ENCODE measurements around the gene TRIM17. TPM values are rescaled to one million over a fixed set of nuclear protein-coding genes. Genes with fewer than 3 reads are reported as not detected.
"Not testable (repeated sequence)": the region's sequence is repeated elsewhere in the genome, so short reads cannot be mapped to it uniquely, and the experiment has no call there.

Gene TRIM17
- total and polyA plus RNA-seq, 7 donors = 0.44 to 0.95 TPM; not detected in 5

DNA sequence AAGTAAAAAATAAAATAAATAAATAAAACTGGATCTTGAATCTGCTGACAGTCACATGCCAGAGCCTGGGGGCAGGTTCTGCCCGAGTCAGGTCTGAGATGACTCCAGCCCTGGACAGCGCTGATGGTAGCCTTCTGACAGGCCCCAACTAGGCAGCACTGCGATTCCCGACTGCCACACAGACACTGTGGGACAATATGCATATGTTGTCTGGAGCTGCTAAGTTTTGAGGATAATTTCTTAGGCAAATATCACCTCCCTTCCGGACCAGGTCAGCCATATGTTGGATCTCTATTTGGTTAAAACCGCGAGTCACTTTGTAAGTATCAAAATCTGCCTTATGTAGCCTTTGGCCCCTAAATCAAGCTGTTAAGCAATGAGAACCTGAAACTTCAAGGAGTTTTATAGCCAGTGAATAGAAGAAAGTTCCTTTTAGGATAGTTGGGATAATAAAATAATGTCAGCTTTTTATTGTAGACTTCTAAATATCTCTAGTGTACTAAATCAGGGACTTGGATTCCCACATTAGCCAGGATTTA is 20.8 kb upstream of the TRIM17 start:
- no peak overlapping the region for H3K27ac ChIP-seq
- TF ChIP-seq POLR2A (IDR thresholded peaks at IDR 0.05) (no peak), POLR2AphosphoS5 (IDR thresholded peaks at IDR 0.05) (no peak), EP300 (IDR thresholded peaks at IDR 0.05) (no peak)
- TF ChIP-seq, protein P1, sequence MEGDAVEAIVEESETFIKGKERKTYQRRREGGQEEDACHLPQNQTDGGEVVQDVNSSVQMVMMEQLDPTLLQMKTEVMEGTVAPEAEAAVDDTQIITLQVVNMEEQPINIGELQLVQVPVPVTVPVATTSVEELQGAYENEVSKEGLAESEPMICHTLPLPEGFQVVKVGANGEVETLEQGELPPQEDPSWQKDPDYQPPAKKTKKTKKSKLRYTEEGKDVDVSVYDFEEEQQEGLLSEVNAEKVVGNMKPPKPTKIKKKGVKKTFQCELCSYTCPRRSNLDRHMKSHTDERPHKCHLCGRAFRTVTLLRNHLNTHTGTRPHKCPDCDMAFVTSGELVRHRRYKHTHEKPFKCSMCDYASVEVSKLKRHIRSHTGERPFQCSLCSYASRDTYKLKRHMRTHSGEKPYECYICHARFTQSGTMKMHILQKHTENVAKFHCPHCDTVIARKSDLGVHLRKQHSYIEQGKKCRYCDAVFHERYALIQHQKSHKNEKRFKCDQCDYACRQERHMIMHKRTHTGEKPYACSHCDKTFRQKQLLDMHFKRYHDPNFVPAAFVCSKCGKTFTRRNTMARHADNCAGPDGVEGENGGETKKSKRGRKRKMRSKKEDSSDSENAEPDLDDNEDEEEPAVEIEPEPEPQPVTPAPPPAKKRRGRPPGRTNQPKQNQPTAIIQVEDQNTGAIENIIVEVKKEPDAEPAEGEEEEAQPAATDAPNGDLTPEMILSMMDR (IDR thresholded peaks at IDR 0.05) = no peak
- H3K4me3 ChIP-seq = no peak overlapping the region
- no peaks in the 10 kb centered on the region for H3K4me1 ChIP-seq
- DNase-seq = no peak
- H3K36me3 ChIP-seq = no peaks in the 10 kb centered on the region
- 34 to 78% methylated on average over 7 of the region's 7 CpGs for WGBS, 2 donors
- H3K27me3 ChIP-seq = peaks cover 6 to 96% (median 34%) of the 10 kb centered on the region in 3 donors
- no peaks in the 10 kb centered on the region for H3K9me3 ChIP-seq
- intact Hi-C loops (cut with DNase I) = no loop called here

DNA sequence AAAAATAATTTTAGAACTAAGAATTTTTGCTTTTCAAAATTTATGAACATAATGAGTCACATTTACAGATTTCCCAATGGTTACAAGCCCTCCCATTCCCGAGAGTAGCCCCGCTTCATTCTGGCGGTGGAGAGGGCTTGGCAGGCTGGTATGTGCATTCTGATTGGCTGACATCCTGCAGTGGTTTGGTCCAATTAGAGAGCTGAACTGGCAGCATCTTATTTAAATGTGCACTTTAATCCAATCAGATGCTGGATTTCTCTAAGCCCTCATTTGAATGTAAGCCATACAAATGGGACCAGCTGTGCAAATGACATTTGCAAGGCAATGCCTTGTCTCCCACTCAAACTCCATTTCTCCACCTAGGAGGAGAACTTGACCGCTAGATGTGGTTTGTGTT is 18.0 kb upstream of the TRIM17 start:
- TF ChIP-seq EP300 (IDR thresholded peaks at IDR 0.05) = no peak
- TF ChIP-seq, protein P1 (IDR thresholded peaks at IDR 0.05) = no peak
- TF ChIP-seq POLR2A (IDR thresholded peaks at IDR 0.05) = no peak
- TF ChIP-seq POLR2AphosphoS5 (IDR thresholded peaks at IDR 0.05) = no peak
- no peaks in the 10 kb centered on the region for H3K9me3 ChIP-seq
- H3K4me3 ChIP-seq = no peak overlapping the region
- no peaks in the 10 kb centered on the region for H3K4me1 ChIP-seq
- intact Hi-C loops (cut with DNase I) = no loop called here
- 86 to 87% methylated on average over 4 of the region's 4 CpGs for WGBS, 2 donors
- DNase-seq = no peak
- no peaks in the 10 kb centered on the region for H3K36me3 ChIP-seq
- H3K27me3 ChIP-seq = peaks cover 0 to 95% (median 21%) of the 10 kb centered on the region in 3 donors
- no peak overlapping the region for H3K27ac ChIP-seq

DNA sequence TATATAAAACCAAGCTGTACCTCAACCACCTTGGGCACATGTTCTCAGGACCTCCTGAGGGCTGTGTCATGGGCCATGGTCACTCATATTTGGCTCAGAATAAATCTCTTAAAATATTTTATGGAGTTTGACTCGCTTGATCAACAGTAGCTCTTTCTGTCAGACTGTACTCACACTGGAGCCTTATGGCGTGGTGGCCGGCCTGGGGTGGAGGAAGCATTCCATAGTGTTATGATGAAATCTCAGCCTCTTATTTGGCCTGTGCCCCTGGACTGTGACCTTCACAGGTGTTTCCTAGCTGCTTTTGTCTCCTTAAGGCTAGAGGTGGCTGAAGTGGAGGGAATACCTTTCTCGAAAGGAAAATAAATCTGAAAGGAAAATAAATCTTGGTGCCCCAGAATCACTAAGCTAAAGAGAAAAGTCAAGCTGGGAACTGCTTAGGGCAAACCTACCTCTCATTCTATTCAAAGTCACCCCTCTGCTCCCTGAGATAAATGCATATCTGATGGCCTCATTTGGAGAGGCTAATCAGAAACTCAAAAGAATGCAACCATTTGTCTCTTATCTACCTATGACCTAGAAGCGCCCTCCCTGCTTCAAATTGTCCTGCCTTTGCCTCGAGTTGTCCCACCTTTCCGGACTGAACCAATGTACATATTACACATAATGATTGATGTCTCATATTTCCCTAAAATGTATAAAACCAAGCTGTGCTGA is 16.8 kb upstream of the TRIM17 start:
- H3K36me3 ChIP-seq; H3K9me3 ChIP-seq; DNase-seq; intact Hi-C loops (cut with DNase I); H3K4me3 ChIP-seq; H3K4me1 ChIP-seq; H3K27ac ChIP-seq: not testable (repeated sequence)
- peaks cover 0 to 95% (median 15%) of the 10 kb centered on the region in 3 donors for H3K27me3 ChIP-seq
- 51 to 72% methylated on average over 7 of the region's 7 CpGs for WGBS, 2 donors

DNA sequence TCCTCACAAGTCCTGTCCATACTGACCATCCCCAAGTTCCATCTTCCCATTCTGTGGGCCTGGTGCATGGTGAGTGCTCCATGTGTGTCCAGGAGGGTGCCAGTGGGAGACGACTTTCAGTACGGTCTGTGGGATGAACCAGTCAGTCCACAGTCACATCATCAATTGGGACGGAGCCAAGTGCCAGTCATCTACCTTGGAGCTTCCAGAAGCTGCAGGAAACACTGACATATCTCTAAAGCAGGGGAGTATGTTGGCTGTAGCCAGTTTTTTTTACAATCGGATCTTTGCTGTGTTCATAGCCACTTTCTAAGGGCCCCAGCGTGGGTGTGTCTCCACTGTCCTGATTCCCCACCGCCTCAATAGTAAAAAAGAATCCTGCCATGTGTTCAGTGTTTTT is 13.6 kb upstream of the TRIM17 start:
- DNase-seq = peak; percentile 54
- 32 to 76% methylated on average over 6 of the region's 6 CpGs for WGBS, 2 donors
- no peak overlapping the region for H3K27ac ChIP-seq
- H3K9me3 ChIP-seq = no peaks in the 10 kb centered on the region
- no peaks in the 10 kb centered on the region for H3K4me1 ChIP-seq
- intact Hi-C loops (cut with DNase I) = no loop called here
- H3K4me3 ChIP-seq = no peak overlapping the region
- H3K27me3 ChIP-seq = peaks cover 0 to 69% (median 6%) of the 10 kb centered on the region in 3 donors
- TF ChIP-seq POLR2AphosphoS5 (IDR thresholded peaks at IDR 0.05) = no peak
- no peak for TF ChIP-seq EP300 (IDR thresholded peaks at IDR 0.05)
- TF ChIP-seq, protein P1 (IDR thresholded peaks at IDR 0.05) = no peak
- no peaks in the 10 kb centered on the region for H3K36me3 ChIP-seq

DNA sequence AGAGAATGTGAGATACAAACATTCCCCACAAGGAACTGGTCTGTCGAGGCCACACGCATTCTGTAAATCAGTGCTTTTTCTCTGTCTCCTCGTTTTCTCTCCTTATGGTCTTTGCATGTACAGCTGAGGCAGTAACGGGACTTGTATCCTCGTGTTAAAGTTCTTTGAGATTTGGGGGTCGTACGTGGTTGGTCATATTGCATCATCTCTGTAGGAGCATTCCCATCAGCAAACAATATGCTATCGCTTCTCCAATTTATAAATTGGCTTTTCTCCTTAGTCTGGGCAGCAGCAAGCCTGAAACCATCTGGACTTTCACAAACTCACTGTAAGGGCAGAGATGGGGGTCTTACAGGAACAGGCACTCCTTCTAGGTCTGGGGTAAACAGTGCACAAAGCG is 13.0 kb upstream of the TRIM17 start:
- intact Hi-C loops (cut with DNase I) = no loop called here
- no peak overlapping the region for H3K4me3 ChIP-seq
- DNase-seq = peak; percentile 0
- H3K4me1 ChIP-seq = no peaks in the 10 kb centered on the region
- H3K27ac ChIP-seq = no peak overlapping the region
- H3K27me3 ChIP-seq = peaks cover 0 to 64% (median 2%) of the 10 kb centered on the region in 3 donors
- 68 to 75% methylated on average over 9 of the region's 9 CpGs for WGBS, 2 donors
- TF ChIP-seq EP300 (IDR thresholded peaks at IDR 0.05) (no peak), POLR2A (IDR thresholded peaks at IDR 0.05) (no peak), POLR2AphosphoS5 (IDR thresholded peaks at IDR 0.05) (no peak)
- TF ChIP-seq, protein P1 (IDR thresholded peaks at IDR 0.05) = no peak
- no peaks in the 10 kb centered on the region for H3K36me3 ChIP-seq
- no peaks in the 10 kb centered on the region for H3K9me3 ChIP-seq
